Glutamatergic neuron (in vitro differentiated cells): ENCODE results near the gene JUP. TPM values are rescaled to one million over a fixed set of nuclear protein-coding genes. Genes with fewer than 3 reads are reported as not detected.
A peak's percentile ranks its signal among the peaks of the same experiment; 100 is the strongest.

Experiments
- DNase-seq: peaks from one replicate; pipeline ENCODE4 v3.0.0; 2022
- H3K27ac Mint-ChIP-seq: one replicate; pipeline ENCODE4 v1.8.0; 2020; ENCODE audit warnings: mild to moderate bottlenecking, mixed read lengths, inconsistent platforms; ENCODE audit not compliant: unreplicated experiment
- H3K27me3 Mint-ChIP-seq: one replicate; pipeline ENCODE4 v1.8.0; 2020; ENCODE audit warnings: mild to moderate bottlenecking, moderate library complexity, mixed read lengths, inconsistent platforms; ENCODE audit not compliant: unreplicated experiment
- H3K36me3 Mint-ChIP-seq: one replicate; pipeline ENCODE4 v1.8.0; 2020; ENCODE audit warnings: mild to moderate bottlenecking, mixed read lengths, inconsistent platforms; ENCODE audit not compliant: unreplicated experiment
- H3K4me1 Mint-ChIP-seq: one replicate; pipeline ENCODE4 v1.8.0; 2020; ENCODE audit warnings: mild to moderate bottlenecking, low read depth, mixed read lengths, inconsistent platforms; ENCODE audit not compliant: unreplicated experiment
- H3K4me3 Mint-ChIP-seq: one replicate; pipeline ENCODE4 v1.8.0; 2020; ENCODE audit warnings: mild to moderate bottlenecking, mixed read lengths, inconsistent platforms; ENCODE audit not compliant: unreplicated experiment
- H3K9me3 Mint-ChIP-seq: one replicate; pipeline ENCODE4 v1.8.0; 2020; ENCODE audit warnings: mild to moderate bottlenecking, moderate library complexity, mixed read lengths, inconsistent platforms; ENCODE audit not compliant: unreplicated experiment
- total RNA-seq: library from RNA; stranded (reverse); fragmentation: NEBNext Ultra II Directional; extraction: Animal tissue kit (Norgen Biotek cat#: 25700); gene quantifications from one replicate; pipeline ENCODE4 v1.2.1, GENCODE V29; 2021; ENCODE audit not compliant: unreplicated experiment
- TF ChIP-seq, protein P1 (sequence below): fragments of 200-600 bp; sonication (generic); IDR thresholded peaks from one replicate; pipeline ENCODE4 v1.5.0; 2021; ENCODE audit not compliant: partially characterized antibody, unreplicated experiment

The JUP gene
- total RNA-seq, 1 donor from 2014 or later, result 252 TPM

- TF ChIP-seq, protein P1, sequence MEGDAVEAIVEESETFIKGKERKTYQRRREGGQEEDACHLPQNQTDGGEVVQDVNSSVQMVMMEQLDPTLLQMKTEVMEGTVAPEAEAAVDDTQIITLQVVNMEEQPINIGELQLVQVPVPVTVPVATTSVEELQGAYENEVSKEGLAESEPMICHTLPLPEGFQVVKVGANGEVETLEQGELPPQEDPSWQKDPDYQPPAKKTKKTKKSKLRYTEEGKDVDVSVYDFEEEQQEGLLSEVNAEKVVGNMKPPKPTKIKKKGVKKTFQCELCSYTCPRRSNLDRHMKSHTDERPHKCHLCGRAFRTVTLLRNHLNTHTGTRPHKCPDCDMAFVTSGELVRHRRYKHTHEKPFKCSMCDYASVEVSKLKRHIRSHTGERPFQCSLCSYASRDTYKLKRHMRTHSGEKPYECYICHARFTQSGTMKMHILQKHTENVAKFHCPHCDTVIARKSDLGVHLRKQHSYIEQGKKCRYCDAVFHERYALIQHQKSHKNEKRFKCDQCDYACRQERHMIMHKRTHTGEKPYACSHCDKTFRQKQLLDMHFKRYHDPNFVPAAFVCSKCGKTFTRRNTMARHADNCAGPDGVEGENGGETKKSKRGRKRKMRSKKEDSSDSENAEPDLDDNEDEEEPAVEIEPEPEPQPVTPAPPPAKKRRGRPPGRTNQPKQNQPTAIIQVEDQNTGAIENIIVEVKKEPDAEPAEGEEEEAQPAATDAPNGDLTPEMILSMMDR, result no peak
- H3K9me3 Mint-ChIP-seq, result peaks cover 1% of the 10 kb centered on the region
- no peak overlapping the region for H3K27ac Mint-ChIP-seq
- no peaks in the 10 kb centered on the region for H3K4me1 Mint-ChIP-seq
- DNase-seq, result no peak
- no peaks in the 10 kb centered on the region for H3K36me3 Mint-ChIP-seq
- H3K4me3 Mint-ChIP-seq, result no peak overlapping the region
- peaks cover 6% of the 10 kb centered on the region for H3K27me3 Mint-ChIP-seq
These were observed 46.0 kb downstream of the JUP start for GRCh38 chr17:41740506-41740905.

DNA sequence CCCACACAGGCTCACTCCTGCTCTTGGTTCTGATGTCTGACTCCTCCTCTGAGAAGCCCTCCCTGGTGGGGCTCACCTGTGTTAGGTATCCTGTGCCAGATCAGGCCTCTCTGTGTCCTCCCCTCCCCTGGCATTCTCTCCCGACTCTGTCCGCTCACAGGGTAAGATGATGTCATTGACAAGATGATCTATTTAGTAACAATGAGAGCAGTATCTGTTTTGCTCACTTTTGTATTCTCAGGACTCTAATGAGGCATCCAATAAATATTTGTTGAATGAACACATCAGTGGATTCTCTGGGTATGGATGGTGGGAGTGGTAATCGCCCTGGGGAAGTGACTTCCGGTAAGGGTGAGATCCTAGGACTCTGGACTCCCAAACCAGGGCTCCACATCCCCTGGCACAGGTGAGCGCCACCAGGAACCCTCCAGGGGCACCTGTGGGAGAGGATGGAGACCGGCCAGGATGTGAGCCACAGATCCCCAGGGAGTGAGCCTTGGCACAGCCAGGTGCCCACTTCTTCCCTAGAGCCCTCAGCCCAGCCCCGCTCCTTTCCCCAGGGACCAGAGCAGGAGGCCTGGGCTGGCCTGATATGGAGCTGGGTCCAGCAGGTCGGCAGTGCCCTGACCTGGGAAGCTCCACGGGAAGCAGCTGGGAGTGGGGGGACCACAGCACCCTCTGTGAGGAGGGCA, 46.7 kb downstream of the JUP start:
- Mint-ChIP-seq H3K36me3 (no peaks in the 10 kb centered on the region), H3K9me3 (peaks cover 1% of the 10 kb centered on the region), H3K27ac (no peak overlapping the region), H3K4me1 (no peaks in the 10 kb centered on the region), H3K4me3 (no peak overlapping the region), H3K27me3 (peaks cover 9% of the 10 kb centered on the region)
- no peak for DNase-seq
- TF ChIP-seq, protein P1, result no peak

GRCh38 chr17:41738801-41739112, 47.8 kb downstream of the JUP start:
- peaks cover 9% of the 10 kb centered on the region for H3K27me3 Mint-ChIP-seq
- H3K4me3 Mint-ChIP-seq, result no peak overlapping the region
- no peaks in the 10 kb centered on the region for H3K9me3 Mint-ChIP-seq
- no peaks in the 10 kb centered on the region for H3K4me1 Mint-ChIP-seq
- no peaks in the 10 kb centered on the region for H3K36me3 Mint-ChIP-seq
- no peak for DNase-seq
- H3K27ac Mint-ChIP-seq, result no peak overlapping the region
- TF ChIP-seq, protein P1, result no peak

- Mint-ChIP-seq H3K27me3 (peaks cover 11% of the 10 kb centered on the region), H3K4me3 (no peak overlapping the region), H3K27ac (no peak overlapping the region), H3K4me1 (peaks cover 2% of the 10 kb centered on the region), H3K36me3 (no peaks in the 10 kb centered on the region), H3K9me3 (no peaks in the 10 kb centered on the region)
- TF ChIP-seq, protein P1, result peak; percentile 96
- peak; percentile 90 for DNase-seq
These were observed 48.3 kb downstream of the JUP start for GRCh38 chr17:41738077-41738800.

- Mint-ChIP-seq H3K9me3 (no peaks in the 10 kb centered on the region), H3K27me3 (peaks cover 11% of the 10 kb centered on the region), H3K27ac (no peak overlapping the region), H3K36me3 (no peaks in the 10 kb centered on the region), H3K4me1 (peaks cover 3% of the 10 kb centered on the region), H3K4me3 (no peak overlapping the region)
- no peak for DNase-seq
- TF ChIP-seq, protein P1, result no peak
These were observed 48.9 kb downstream of the JUP start for GRCh38 chr17:41737680-41738023.
